Measurements from ENCODE around the gene CX3CR1.
"Not testable (repeated sequence)": the region's sequence is repeated elsewhere in the genome, so short reads cannot be mapped to it uniquely, and the experiment has no call there.

CX3CR1 gene, protein sequence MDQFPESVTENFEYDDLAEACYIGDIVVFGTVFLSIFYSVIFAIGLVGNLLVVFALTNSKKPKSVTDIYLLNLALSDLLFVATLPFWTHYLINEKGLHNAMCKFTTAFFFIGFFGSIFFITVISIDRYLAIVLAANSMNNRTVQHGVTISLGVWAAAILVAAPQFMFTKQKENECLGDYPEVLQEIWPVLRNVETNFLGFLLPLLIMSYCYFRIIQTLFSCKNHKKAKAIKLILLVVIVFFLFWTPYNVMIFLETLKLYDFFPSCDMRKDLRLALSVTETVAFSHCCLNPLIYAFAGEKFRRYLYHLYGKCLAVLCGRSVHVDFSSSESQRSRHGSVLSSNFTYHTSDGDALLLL

DNA sequence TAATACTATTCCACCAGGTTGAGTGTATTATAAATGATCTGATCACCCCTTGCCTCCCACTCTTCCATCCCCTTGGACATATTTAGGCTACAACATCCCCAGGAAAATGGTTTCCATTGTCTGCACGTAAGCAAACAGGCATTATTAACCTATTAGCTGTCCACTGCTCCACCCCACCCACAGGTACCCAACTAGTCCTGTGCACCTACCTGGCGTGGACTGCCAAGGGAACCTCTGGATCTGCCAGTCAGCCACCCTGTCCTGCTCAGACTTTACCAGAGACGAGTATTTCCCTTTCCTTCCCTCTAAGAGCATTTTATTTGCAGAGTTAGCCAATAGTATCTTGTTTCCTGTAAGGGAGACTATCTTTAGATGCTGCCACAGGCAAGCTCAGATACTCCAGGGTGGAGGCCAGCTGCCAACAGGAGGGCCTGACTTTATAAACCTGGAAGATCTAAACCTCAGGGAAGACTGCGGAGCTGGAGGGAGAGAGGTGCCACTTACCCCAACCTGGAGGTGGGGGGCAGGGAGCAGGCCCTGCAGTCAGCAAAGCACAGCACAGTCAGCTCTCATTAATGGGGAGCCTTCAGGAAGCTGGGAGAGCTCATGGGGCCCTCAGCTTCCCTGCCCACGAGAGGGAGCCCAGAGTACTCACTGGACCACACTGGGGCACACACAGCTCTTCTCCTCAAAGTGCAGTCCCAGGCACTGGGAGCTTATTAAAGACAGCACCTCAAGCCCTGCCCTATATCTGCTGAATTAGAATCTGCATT, at the start of gene CX3CR1:
Gene CX3CR1, minus strand, starts transcription at position 292 of the 773 bp plus-strand sequence. CDS start 13,527 bp downstream, outside the sequence.
- no peaks in the 10 kb centered on the region for H3K9me3 ChIP-seq (ENCODE audit: control insufficient read depth, insufficient read depth, low read length)
- H3K36me3 ChIP-seq (ENCODE audit: control insufficient read depth, insufficient read depth, low read length) = no peaks in the 10 kb centered on the region
- no peaks in the 10 kb centered on the region for H3K27me3 ChIP-seq (ENCODE audit: control insufficient read depth, insufficient read depth, low read length)
- H3K4me1 ChIP-seq (ENCODE audit: control insufficient read depth, insufficient read depth, low read length) = no peaks in the 10 kb centered on the region
- H3K9ac ChIP-seq (ENCODE audit: low read depth, low read length) = no peak within 1 kb of the TSS
- H3K4me3 ChIP-seq (ENCODE audit: low read depth, low read length) = no peak within 1 kb of the TSS

DNA sequence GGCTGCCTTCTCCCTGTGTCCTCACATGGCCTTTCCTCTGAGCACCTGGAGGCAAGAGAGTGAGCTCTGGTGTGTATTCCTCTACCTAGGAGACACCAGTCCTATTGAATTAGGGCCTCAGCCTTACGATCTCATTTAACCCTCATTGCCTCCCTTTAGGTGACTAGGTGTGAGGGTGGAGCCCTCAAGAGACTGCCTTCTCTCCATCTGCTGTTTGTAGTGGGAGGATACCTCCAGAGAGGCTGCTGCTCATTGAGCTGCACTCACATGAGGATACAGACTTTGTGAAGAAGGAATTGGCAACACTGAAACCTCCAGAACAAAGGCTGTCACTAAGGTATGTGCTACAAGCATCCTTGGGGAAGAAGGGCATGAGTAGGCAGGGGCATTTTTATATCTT, 49.7 kb upstream of the CX3CR1 start, which contains the start of gene CCR8:
Gene CCR8, plus strand, starts transcription at position 217 of the 400 bp plus-strand sequence. CDS start 2,623 bp downstream, outside the sequence.
- Histone ChIP-seq H3K9ac (ENCODE audit: low read depth, low read length) (no peak within 1 kb of the TSS), H3K4me1 (ENCODE audit: control insufficient read depth, insufficient read depth, low read length) (peaks cover 5% of the 10 kb centered on the region), H3K36me3 (ENCODE audit: control insufficient read depth, insufficient read depth, low read length) (no peaks in the 10 kb centered on the region), H3K4me3 (ENCODE audit: low read depth, low read length) (no peak within 1 kb of the TSS), H3K9me3 (ENCODE audit: control insufficient read depth, insufficient read depth, low read length) (no peaks in the 10 kb centered on the region), H3K27me3 (ENCODE audit: control insufficient read depth, insufficient read depth, low read length) (no peaks in the 10 kb centered on the region)

DNA sequence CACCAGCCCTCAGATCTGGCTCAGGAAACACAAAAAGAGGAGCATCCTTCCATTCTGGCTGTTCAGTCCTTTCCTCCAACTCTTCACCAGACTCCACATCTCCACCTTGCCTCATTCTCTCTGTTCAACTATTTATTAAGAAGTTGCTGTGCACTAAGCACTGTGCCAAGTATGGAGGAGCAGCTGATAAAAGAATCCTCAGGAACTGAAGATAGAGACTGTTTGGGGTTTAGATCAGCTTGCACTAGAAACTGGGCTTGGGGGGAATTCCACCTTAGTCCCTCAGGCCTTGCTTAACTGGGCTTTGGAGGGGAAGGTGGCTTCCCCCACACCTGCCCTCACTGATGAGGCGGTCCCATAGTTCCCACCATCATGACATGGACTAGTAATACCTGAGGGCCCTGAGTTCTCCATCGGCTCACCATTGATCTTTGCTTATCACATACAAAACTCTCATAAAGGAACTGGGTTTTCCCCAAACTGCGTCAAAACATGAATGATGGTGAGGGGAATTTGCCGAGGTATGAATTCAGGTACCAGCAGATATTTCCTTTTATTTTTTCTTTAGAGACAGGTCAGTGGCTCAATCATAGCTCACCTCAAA, 48.0 kb upstream of the CX3CR1 start:
- peaks cover 10% of the 10 kb centered on the region for H3K4me1 ChIP-seq (ENCODE audit: control insufficient read depth, insufficient read depth, low read length)
- no peaks in the 10 kb centered on the region for H3K36me3 ChIP-seq (ENCODE audit: control insufficient read depth, insufficient read depth, low read length)
- no peak overlapping the region for H3K9ac ChIP-seq (ENCODE audit: low read depth, low read length)

DNA sequence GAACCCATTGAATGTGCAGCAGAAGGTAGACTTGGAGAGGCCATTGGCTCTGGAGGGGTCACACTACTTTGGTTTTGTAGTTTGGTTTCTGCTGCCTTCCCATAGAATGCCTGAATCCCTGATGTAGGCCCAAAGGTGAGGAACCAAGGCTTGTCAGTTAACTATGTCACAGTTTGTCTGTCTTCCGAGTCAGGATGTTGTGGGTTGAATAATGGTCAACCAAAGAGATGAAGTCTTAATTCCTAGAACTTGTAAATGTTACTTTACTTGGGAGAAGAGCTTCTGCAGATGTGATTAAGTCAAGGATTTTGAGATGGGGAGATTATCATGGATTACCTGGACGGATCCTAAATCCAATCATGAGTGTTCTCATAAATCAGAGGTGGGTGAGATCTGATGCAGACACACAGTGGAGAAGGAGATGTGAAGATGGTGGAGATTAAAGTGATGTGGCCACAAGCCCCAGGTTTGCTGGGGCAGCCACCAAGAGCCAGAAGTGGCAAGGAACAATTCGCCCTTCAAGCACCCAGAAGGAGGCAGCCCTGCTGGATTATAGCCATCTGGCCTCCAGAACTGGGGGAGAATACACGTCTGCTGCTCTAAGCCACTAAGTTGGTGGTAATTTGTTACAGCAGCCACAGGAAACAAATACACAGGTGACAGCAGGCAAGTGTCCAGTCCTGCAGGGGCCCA, 47.4 kb upstream of the CX3CR1 start:
- no peaks in the 10 kb centered on the region for H3K9me3 ChIP-seq (ENCODE audit: control insufficient read depth, insufficient read depth, low read length)
- no peaks in the 10 kb centered on the region for H3K27me3 ChIP-seq (ENCODE audit: control insufficient read depth, insufficient read depth, low read length)
- no peak overlapping the region for H3K9ac ChIP-seq (ENCODE audit: low read depth, low read length)
- peaks cover 11% of the 10 kb centered on the region for H3K4me1 ChIP-seq (ENCODE audit: control insufficient read depth, insufficient read depth, low read length)
- H3K4me3 ChIP-seq (ENCODE audit: low read depth, low read length) = no peak overlapping the region
- no peaks in the 10 kb centered on the region for H3K36me3 ChIP-seq (ENCODE audit: control insufficient read depth, insufficient read depth, low read length)

More for the DNA sequence above, 48.0 kb upstream of the CX3CR1 start:
- no peak overlapping the region for H3K4me3 ChIP-seq (ENCODE audit: low read depth, low read length)
- H3K9me3 ChIP-seq (ENCODE audit: control insufficient read depth, insufficient read depth, low read length) = no peaks in the 10 kb centered on the region
- H3K27me3 ChIP-seq (ENCODE audit: control insufficient read depth, insufficient read depth, low read length) = no peaks in the 10 kb centered on the region

DNA sequence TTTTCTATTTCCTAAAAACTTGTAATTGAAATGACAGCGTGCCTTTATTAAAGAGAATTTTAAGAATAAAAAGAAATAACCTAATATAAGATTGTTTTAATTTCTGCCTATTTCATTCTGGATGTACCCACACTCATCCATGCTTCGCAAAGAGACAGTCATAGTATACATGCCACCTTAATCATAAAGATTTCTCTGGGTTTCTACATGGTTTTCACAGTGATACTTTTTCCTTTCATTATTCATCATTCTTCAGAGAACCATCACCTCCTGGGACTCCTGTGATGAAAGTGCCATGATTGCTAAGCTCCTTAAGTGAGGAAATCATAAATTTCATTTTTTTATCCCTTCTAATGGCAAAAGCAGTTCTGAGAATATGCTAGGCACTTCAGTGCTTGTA, 45.4 kb upstream of the CX3CR1 start:
- Histone ChIP-seq H3K4me1 (ENCODE audit: control insufficient read depth, insufficient read depth, low read length) (peaks cover 6% of the 10 kb centered on the region), H3K9ac (ENCODE audit: low read depth, low read length) (no peak overlapping the region), H3K4me3 (ENCODE audit: low read depth, low read length) (no peak overlapping the region), H3K9me3 (ENCODE audit: control insufficient read depth, insufficient read depth, low read length) (no peaks in the 10 kb centered on the region), H3K36me3 (ENCODE audit: control insufficient read depth, insufficient read depth, low read length) (no peaks in the 10 kb centered on the region), H3K27me3 (ENCODE audit: control insufficient read depth, insufficient read depth, low read length) (no peaks in the 10 kb centered on the region)

DNA sequence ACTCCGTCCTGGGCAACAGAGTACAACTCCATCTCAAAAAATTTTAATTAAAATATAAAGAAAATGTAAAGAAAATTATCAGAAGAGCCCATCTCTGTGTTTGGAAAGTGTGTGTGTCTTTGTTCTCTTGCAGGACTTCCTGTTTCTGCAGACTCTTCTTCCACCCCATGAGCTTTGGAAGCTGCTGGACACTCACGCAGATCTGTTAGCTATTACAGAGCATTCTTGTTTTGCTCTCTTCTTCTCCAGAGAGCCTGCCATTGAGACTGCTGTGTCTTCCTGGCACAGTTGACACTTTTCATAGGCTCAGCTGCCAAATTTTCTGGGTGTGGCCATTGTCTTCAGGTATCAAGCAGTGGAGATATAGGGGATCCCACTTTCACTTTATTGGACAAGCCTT, 43.7 kb upstream of the CX3CR1 start:
- H3K4me3 ChIP-seq (ENCODE audit: low read depth, low read length) = no peak overlapping the region
- H3K27me3 ChIP-seq (ENCODE audit: control insufficient read depth, insufficient read depth, low read length) = no peaks in the 10 kb centered on the region

DNA sequence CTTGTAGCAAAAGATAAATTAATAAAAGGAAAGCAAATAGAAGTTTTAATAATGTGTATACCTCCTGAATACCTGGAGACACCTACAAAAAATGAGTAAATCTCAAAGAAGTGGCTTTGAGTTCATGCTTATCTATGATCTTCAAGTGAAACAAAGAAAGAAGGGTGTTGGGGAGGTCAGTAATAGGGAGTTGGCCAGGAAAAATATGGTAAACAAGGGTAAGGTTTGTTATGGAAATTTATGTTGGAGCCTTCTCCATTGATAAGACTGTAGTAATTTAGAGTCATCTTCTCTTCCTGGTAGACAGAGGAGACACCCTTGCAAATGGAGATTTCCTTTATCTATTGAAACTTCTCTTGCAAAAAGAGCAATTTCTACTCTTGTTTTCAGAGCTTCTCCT, 43.1 kb upstream of the CX3CR1 start:
- Histone ChIP-seq H3K27me3 (ENCODE audit: control insufficient read depth, insufficient read depth, low read length) (no peaks in the 10 kb centered on the region), H3K4me1 (ENCODE audit: control insufficient read depth, insufficient read depth, low read length) (peaks cover 6% of the 10 kb centered on the region), H3K4me3 (ENCODE audit: low read depth, low read length) (no peak overlapping the region), H3K9ac (ENCODE audit: low read depth, low read length) (no peak overlapping the region), H3K9me3 (ENCODE audit: control insufficient read depth, insufficient read depth, low read length) (no peaks in the 10 kb centered on the region), H3K36me3 (ENCODE audit: control insufficient read depth, insufficient read depth, low read length) (no peaks in the 10 kb centered on the region)

More for the DNA sequence above, 43.7 kb upstream of the CX3CR1 start:
- no peaks in the 10 kb centered on the region for H3K36me3 ChIP-seq (ENCODE audit: control insufficient read depth, insufficient read depth, low read length)
- H3K9me3 ChIP-seq (ENCODE audit: control insufficient read depth, insufficient read depth, low read length) = no peaks in the 10 kb centered on the region
- peaks cover 6% of the 10 kb centered on the region for H3K4me1 ChIP-seq (ENCODE audit: control insufficient read depth, insufficient read depth, low read length)
- no peak overlapping the region for H3K9ac ChIP-seq (ENCODE audit: low read depth, low read length)

DNA sequence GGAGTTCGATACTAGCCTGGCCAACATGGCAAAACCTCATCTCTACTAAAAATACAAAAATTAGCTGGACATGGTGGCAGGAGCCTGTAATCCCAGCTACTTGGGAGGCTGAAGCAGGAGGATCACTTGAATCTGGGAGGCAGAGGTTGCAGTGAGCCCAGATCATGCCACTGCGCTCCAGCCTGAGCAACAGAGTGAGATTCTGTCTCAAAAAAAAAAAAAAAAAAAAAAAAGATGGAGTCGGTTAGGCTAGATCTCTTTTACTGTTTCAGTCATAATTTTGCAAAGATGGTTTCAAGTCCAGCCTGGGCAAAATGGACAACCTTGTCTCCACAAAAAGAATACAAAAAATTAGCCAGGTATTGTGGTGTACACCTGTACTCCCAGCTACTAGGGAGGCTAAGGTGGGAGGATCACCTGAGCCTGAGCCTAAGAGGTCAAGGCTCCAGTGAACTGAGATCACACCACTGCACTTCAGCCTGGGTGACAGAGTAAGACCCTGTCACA, 42.4 kb upstream of the CX3CR1 start:
- H3K4me3 ChIP-seq (ENCODE audit: low read depth, low read length); H3K4me1 ChIP-seq (ENCODE audit: control insufficient read depth, insufficient read depth, low read length); H3K27me3 ChIP-seq (ENCODE audit: control insufficient read depth, insufficient read depth, low read length); H3K36me3 ChIP-seq (ENCODE audit: control insufficient read depth, insufficient read depth, low read length); H3K9me3 ChIP-seq (ENCODE audit: control insufficient read depth, insufficient read depth, low read length); H3K9ac ChIP-seq (ENCODE audit: low read depth, low read length): not testable (repeated sequence)

DNA sequence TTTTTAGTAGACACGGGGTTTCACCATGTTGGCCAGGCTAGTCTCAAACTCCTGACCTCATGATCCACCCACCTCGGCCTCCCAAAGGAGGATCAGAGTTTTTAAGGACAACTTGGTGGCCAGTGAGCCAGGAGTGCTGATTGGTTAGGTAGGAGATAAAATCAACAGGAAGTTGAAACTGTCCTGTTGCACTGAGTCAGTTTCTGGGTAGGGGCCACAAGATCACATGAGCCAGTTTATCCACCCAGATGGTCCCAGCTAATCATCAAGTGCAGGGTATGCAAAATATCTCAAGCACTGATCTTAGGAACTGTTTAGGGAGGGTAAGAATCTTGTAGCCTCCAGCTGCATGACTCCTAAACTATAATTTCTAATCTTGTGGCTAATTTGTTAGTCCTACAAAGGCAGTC, 41.7 kb upstream of the CX3CR1 start:
- H3K9me3 ChIP-seq (ENCODE audit: control insufficient read depth, insufficient read depth, low read length); H3K9ac ChIP-seq (ENCODE audit: low read depth, low read length); H3K27me3 ChIP-seq (ENCODE audit: control insufficient read depth, insufficient read depth, low read length); H3K4me3 ChIP-seq (ENCODE audit: low read depth, low read length); H3K4me1 ChIP-seq (ENCODE audit: control insufficient read depth, insufficient read depth, low read length); H3K36me3 ChIP-seq (ENCODE audit: control insufficient read depth, insufficient read depth, low read length): not testable (repeated sequence)

DNA sequence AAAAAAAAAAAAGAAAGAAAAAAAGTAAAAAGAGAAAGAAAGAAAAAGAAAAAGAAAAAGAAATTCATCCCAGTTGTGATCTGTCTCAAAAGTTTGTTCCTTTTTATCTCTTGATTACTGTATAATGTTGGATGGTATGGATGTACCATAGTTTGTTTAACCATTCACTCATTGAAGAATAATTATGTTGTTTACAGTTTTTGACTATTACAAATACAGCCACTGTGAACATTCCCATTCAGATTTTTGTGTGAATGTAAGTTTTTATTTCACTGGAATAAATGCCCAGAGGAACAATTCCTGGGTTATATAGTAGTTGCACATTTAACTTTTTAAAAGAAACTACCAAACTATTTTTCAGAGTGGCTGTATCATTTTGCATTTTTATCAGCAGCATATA, 39.4 kb upstream of the CX3CR1 start:
- Histone ChIP-seq H3K9ac (ENCODE audit: low read depth, low read length) (no peak overlapping the region), H3K9me3 (ENCODE audit: control insufficient read depth, insufficient read depth, low read length) (no peaks in the 10 kb centered on the region), H3K27me3 (ENCODE audit: control insufficient read depth, insufficient read depth, low read length) (no peaks in the 10 kb centered on the region), H3K4me3 (ENCODE audit: low read depth, low read length) (no peak overlapping the region), H3K36me3 (ENCODE audit: control insufficient read depth, insufficient read depth, low read length) (no peaks in the 10 kb centered on the region), H3K4me1 (ENCODE audit: control insufficient read depth, insufficient read depth, low read length) (peaks cover 6% of the 10 kb centered on the region)

DNA sequence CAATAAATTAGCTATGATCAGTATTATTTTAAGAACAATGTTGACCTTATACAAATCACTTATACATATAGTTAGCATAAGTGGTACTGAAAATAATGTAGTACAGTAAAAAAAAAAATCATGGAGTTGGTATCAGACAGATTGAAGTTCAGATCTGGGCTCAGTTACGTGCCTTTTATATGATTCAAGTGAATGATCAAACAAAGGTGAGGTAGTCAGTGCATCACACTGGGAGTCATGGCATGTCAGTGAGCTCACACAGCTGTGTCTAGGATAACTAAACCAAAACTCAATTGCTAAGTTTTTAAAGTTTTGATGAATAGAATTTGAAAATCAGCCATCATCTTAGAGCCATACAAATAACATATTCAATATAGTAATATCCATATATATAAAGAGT, 38.5 kb upstream of the CX3CR1 start:
- Histone ChIP-seq H3K27me3 (ENCODE audit: control insufficient read depth, insufficient read depth, low read length) (no peaks in the 10 kb centered on the region), H3K36me3 (ENCODE audit: control insufficient read depth, insufficient read depth, low read length) (no peaks in the 10 kb centered on the region), H3K9me3 (ENCODE audit: control insufficient read depth, insufficient read depth, low read length) (no peaks in the 10 kb centered on the region), H3K9ac (ENCODE audit: low read depth, low read length) (no peak overlapping the region), H3K4me3 (ENCODE audit: low read depth, low read length) (no peak overlapping the region), H3K4me1 (ENCODE audit: control insufficient read depth, insufficient read depth, low read length) (peaks cover 6% of the 10 kb centered on the region)

Data from iPS-15b (cell line).